GM12873 (cell line): ENCODE measurements around the gene CLDN2.

Experiments used
- CTCF ChIP-seq: IDR thresholded peaks from 2 replicates; pipeline ENCODE4 v1.5.1; 2012; ENCODE audit warnings: low read depth, mild to moderate bottlenecking, moderate library complexity, low read length, control low read depth; ENCODE audit not compliant: insufficient read depth; ENCODE audit errors: missing control alignments

CLDN2 gene

GRCh38 chrX:106919932-106920452, at the start of gene CLDN2:
CLDN2 (plus strand) TSS chrX:106920402; CDS start chrX:106928229, 7,827 bp downstream.
- TF ChIP-seq CTCF: no peak

- peak; percentile 52 for TF ChIP-seq CTCF
Observed at GRCh38 chrX:106874075-106874474, 46.1 kb upstream of the CLDN2 start.

- TF ChIP-seq CTCF: no peak
Observed at GRCh38 chrX:106875151-106875550, 45.1 kb upstream of the CLDN2 start.

- no peak for TF ChIP-seq CTCF
Observed at GRCh38 chrX:106889468-106889867, 30.7 kb upstream of the CLDN2 start.

GRCh38 chrX:106891762-106892460, 28.3 kb upstream of the CLDN2 start:
- no peak for TF ChIP-seq CTCF

GRCh38 chrX:106894392-106894909, 25.8 kb upstream of the CLDN2 start:
- peak; percentile 97 for TF ChIP-seq CTCF

- TF ChIP-seq CTCF: no peak
Observed at GRCh38 chrX:106894978-106895452, 25.2 kb upstream of the CLDN2 start.
